Stomach smooth muscle (tissue), 2 donors: ENCODE data around the gene SHFL.
A peak's percentile ranks its signal among the peaks of the same experiment; 100 is the strongest.

Source experiments
- H3K27ac ChIP-seq: one replicate; pipeline ENCODE4 v1.7.0; 2013; ENCODE audit warnings: mild to moderate bottlenecking, low read length, inconsistent platforms
- H3K27me3 ChIP-seq, 2 donors: one replicate each; pipeline ENCODE4 v1.7.0; 2013; ENCODE audit warnings: low read length in 2 of 2; ENCODE audit not compliant: insufficient read depth in 2 of 2, control insufficient read depth in 1 of 2
- H3K36me3 ChIP-seq, 2 donors: one replicate each; pipeline ENCODE4 v1.7.0; 2013; ENCODE audit warnings: low read length in 2 of 2; ENCODE audit not compliant: control insufficient read depth in 2 of 2, insufficient read depth in 2 of 2
- H3K4me1 ChIP-seq: one replicate; pipeline ENCODE4 v1.7.0; 2013; ENCODE audit warnings: low read length; ENCODE audit not compliant: control insufficient read depth, insufficient read depth
- H3K4me3 ChIP-seq, 2 donors: one replicate each; pipeline ENCODE4 v1.7.0; 2013; ENCODE audit warnings: low read length in 2 of 2
- H3K9ac ChIP-seq, 2 donors: one replicate each; pipeline ENCODE4 v1.7.0; 2013; ENCODE audit warnings: low read length in 2 of 2, mild to moderate bottlenecking in 1 of 2
- H3K9me3 ChIP-seq, 2 donors: one replicate each; pipeline ENCODE4 v1.7.0; 2013; ENCODE audit warnings: low read length in 2 of 2; ENCODE audit not compliant: control insufficient read depth in 2 of 2
- donor health status: healthy.
- donor health status: Pancreatic carcinoma.

SHFL gene

DNA sequence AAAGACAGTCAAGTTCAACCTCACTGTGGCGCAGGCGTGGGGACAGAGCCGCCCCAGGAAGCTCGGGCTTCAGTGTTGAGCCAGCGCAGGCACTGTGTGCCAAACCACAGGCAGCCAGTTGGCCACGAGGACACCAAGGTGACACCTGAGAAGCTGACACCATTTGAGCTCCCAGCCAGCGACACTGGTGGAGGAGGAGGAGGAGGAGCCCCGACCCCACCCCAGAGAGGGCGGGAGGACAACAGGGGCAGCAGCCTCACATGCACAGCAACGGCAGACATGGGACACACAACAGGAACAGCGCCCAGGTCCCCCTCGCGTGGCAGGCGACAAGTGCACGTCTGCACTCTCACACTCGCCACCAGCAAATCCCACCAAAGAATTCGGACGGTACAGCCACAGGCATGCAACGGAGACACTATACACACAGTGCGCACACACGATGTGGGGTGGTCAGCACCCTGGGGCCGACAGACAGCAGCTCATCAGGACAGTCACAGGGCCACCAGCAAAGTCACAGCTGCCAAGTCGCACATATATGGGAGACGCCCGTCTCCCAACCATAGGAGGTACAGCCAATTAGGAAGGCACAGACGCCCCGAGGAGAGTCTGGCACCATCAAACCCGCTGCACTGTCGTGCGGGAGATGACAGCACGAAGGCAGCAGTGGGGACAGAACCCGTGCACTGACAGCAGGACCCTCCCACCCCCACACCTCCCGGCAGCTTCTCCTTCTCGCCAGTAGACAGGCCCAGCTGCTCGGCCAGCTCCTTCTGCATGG, 30.2 kb downstream of the SHFL start:
- Histone ChIP-seq H3K4me1 (peaks cover 28% of the 10 kb centered on the region), H3K4me3 (no peak overlapping the region), H3K36me3 (peaks cover 23 to 26% of the 10 kb centered on the region in 2 donors), H3K9me3 (no peaks in the 10 kb centered on the region), H3K27ac (no peak overlapping the region), H3K9ac (no peak overlapping the region), H3K27me3 (no peaks in the 10 kb centered on the region)

DNA sequence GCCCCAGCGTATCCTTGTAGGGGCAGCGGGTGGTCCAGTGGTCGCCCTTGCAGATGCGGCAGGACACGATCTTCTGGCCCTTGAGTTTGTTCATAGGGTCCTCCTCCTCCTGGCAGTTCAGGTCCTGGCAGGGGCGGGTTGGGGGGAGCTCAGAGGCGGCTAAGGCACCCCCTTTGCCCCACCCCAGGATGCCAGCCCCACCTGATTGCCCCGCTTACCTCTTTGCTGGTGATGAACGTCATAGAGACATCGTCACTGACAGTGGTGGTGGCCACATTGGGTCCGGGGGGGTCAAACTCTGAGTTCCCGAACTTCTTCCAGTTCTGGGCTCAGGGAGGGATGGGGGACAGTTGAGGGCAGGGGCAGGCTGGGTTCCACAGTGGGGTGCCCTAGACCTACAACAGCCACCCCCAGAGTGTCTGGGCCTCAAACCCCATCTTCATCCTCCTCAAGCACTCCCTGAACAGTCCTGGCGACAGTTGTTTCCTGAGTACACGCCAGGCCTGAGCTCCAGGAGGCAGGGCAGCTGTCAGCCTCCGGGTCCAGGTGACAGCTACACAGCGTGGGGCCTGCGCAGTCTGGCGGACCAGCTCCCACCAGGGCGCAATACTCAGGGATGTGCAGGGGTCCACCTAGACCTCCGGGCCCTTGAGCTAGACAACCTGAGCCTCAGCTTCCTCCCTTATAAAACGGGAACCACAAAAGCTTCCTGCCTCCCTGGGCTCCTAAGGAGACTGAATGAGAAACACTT, 30.9 kb downstream of the SHFL start:
- Histone ChIP-seq H3K9ac (no peak overlapping the region), H3K27me3 (no peaks in the 10 kb centered on the region), H3K36me3 (peaks cover 22 to 26% of the 10 kb centered on the region in 2 donors), H3K9me3 (no peaks in the 10 kb centered on the region), H3K4me1 (peaks cover 29% of the 10 kb centered on the region), H3K4me3 (no peak overlapping the region), H3K27ac (no peak overlapping the region)

DNA sequence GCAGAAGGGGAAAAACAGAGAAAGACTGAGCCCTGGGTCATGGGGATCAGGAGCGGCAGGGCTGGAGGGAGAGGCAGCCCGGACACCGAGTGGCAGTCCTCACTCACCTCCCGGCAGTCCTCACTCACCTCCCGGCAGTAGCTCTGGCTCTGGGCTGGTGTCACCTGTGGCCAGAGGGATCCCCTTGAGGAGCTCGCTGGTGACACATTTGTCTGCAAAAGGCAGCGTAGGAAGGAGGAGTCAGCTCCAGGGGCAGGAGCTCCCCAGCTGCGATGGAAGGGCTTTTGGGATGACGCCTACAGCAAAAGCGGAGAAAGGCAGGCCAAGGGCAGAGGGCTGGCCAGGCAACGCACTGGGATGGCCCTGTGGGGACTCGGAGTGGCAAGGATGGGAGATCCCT, 32.8 kb downstream of the SHFL start:
- Histone ChIP-seq H3K27me3 (no peaks in the 10 kb centered on the region), H3K9ac (peak overlapping the region; percentile 94 to 97), H3K27ac (no peak overlapping the region), H3K9me3 (no peaks in the 10 kb centered on the region), H3K4me3 (peak overlapping the region; percentile 93 to 96), H3K4me1 (peaks cover 22% of the 10 kb centered on the region), H3K36me3 (peaks cover 22 to 26% of the 10 kb centered on the region in 2 donors)

DNA sequence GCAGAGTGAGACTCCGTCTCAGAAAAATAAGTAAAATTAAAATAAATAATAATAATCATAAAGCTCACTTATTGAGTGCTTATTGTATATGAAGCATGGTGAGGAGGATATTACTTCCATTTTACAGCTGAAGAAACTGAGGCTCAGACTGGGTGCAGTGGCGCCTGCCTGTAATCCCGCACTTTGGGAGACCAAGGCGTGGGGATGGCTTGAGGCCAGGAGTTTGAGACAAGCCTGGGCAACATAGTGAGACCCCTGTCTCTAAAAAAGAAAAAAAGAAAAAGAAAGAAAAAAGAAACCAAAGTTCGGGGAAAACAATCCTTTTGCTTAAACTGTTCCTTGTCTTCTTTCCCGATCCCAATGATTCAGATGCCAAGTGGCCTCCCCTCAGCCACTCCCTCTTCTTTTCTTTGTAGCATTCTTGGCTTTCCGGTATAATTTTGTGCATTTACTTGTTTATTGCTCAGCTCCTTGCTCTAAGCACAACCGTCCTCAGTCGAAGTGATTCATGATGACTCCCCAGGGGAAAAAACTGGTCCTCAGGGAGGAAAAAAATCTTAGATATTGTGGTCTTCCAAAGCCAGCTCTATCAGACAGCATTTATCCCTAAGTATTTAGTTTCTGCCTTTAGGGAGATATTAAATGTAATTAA, 34.5 kb downstream of the SHFL start:
- Histone ChIP-seq H3K9ac (no peak overlapping the region), H3K4me3 (no peak overlapping the region), H3K36me3 (peaks cover 15 to 22% of the 10 kb centered on the region in 2 donors), H3K9me3 (no peaks in the 10 kb centered on the region), H3K27ac (no peak overlapping the region), H3K4me1 (peaks cover 22% of the 10 kb centered on the region), H3K27me3 (no peaks in the 10 kb centered on the region)

DNA sequence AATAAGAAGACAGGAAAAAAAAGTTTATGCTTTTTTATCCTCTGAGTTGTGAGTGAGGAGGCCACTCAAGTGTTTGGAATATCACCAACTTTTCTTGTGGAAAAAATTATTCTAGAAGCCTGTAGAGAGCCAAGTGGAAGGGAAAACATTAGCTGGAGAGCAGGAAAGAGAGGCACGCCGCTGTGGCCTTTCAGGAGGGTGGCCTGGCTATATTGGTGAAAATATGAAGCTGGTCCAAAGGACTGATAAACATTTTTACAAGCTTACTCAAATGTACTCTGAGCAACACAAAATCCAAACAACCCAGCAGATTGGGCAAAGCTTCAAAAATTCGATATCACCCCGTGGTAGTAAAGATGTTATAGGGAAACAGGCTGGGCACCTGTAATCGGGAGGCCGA, 35.9 kb downstream of the SHFL start:
- Histone ChIP-seq H3K4me3 (no peak overlapping the region), H3K4me1 (peaks cover 22% of the 10 kb centered on the region), H3K9me3 (no peaks in the 10 kb centered on the region), H3K27me3 (no peaks in the 10 kb centered on the region), H3K36me3 (peaks cover 4 to 8% of the 10 kb centered on the region in 2 donors), H3K27ac (no peak overlapping the region), H3K9ac (no peak overlapping the region)

DNA sequence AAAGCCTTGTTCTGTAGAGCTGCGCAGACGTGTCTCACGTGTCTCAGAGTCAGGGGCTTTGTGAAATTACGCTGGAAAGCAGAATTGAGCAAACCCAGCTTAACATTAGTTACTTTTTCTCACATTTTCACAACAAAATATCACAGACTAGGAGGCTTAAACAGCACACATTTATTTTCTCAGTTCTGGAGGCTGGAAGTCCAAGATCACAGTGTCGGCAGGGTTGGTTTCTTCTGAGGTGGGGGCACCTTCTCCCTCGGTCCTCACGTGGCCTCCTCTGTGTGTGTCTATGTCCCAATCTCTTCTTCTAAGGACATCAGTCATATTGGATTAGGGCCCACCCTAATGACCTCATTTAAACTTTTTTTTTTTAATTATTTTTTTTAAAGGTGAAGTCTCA, 38.3 kb downstream of the SHFL start:
- no peak overlapping the region for H3K9ac ChIP-seq
- peaks cover 7% of the 10 kb centered on the region for H3K4me1 ChIP-seq
- H3K27me3 ChIP-seq = no peaks in the 10 kb centered on the region
- H3K9me3 ChIP-seq = no peaks in the 10 kb centered on the region
- H3K4me3 ChIP-seq = no peak overlapping the region
- H3K36me3 ChIP-seq = no peaks in the 10 kb centered on the region
- H3K27ac ChIP-seq = no peak overlapping the region

DNA sequence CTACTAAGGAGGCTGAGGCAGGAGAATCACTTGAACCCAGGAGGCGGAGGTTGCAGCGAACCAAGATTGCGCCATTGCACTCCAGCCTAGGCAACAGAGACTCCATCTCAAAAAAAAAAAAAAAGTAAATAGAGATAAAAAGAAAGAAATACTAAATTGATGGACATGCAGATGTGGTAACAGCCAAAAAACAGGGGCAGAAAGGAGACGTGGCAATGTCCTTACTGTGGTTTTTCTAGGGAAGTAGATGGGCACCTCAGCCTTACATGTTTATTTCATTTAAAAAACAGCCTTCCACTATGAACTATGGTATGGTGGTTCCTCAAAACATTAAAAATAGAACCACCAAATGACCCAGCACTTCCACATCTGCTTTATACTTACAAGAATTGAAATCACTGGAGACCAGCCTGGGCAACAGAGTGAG, 40.1 kb downstream of the SHFL start:
- Histone ChIP-seq H3K9ac (no peak overlapping the region), H3K4me1 (peaks cover 2% of the 10 kb centered on the region), H3K36me3 (no peaks in the 10 kb centered on the region), H3K27me3 (no peaks in the 10 kb centered on the region), H3K27ac (no peak overlapping the region), H3K9me3 (no peaks in the 10 kb centered on the region), H3K4me3 (no peak overlapping the region)

DNA sequence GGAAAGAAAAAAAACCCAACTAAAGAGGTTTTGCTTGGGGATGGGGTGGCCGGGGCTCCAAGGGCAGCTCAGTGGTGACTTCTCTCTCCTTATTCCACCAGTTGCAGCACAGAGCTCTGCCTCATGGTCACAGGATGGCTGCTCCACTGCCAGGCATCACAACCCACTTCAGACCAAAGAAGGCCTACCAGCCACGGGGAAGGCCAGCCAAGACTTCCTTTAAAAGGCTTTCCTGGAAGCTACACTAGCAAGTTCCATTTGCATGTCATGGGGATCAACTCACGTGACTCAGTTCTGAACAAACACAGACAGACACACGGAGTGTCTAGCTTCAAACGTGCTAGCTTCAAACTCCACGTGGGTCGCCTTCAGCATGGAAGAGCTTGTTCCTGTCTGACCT, 46.8 kb downstream of the SHFL start:
- no peaks in the 10 kb centered on the region for H3K9me3 ChIP-seq
- peaks cover 10 to 27% of the 10 kb centered on the region in 2 donors for H3K36me3 ChIP-seq
- H3K4me1 ChIP-seq = no peaks in the 10 kb centered on the region
- H3K27me3 ChIP-seq = no peaks in the 10 kb centered on the region
- H3K9ac ChIP-seq = no peak overlapping the region
- no peak overlapping the region for H3K4me3 ChIP-seq
- no peak overlapping the region for H3K27ac ChIP-seq

DNA sequence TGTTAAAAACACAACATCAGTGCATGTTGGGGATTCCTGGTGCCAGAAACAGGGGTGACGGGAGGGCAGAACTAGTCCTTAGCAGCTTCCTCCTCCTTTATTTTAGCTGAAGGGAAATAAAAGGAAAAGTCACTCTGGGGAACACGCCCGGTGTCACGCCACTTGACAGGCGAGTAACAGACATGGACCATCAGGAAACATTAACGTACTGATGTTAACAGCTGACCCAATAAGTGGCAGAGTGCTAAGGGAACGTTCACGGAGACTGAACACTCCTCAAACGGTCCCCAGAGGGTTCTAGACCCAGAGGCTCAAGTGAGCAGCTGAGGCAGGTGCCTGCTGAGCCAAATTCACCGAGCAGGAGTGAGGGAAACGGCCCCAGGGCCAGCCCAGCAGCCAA, 47.5 kb downstream of the SHFL start:
- Histone ChIP-seq H3K9ac (no peak overlapping the region), H3K4me3 (no peak overlapping the region), H3K4me1 (no peaks in the 10 kb centered on the region), H3K27me3 (no peaks in the 10 kb centered on the region), H3K9me3 (no peaks in the 10 kb centered on the region), H3K36me3 (peaks cover 10 to 33% of the 10 kb centered on the region in 2 donors), H3K27ac (no peak overlapping the region)

DNA sequence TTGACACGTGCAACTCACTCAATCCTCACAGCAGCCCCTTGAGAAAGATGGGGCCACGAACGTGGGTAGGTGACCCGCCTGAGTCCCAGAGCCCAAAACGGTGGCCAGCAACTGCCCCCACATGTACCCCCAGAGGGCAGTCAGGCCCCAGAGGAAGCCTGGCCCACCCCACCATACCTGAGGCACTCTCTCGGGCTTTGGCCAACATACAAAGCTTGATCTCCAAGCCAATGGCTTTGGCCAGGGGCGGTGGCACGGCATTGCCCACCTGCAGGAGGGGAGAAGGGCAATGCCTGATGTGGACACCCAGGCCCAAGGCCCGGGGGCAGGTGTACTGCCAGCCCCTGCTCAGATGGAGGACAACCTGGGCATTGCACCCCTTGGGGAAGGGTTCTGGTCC, 47.9 kb downstream of the SHFL start:
- H3K4me3 ChIP-seq = no peak overlapping the region
- H3K9me3 ChIP-seq = no peaks in the 10 kb centered on the region
- H3K36me3 ChIP-seq = peaks cover 10 to 37% of the 10 kb centered on the region in 2 donors
- no peak overlapping the region for H3K27ac ChIP-seq
- no peak overlapping the region for H3K9ac ChIP-seq
- H3K4me1 ChIP-seq = no peaks in the 10 kb centered on the region
- no peaks in the 10 kb centered on the region for H3K27me3 ChIP-seq
